MM.1S (cell line): Measurements from ENCODE around the gene GPSM3.

ENCODE experiments used
- DNase-seq: peaks from one replicate; pipeline ENCODE4 v3.0.0-alpha.2; 2015
- H2AFZ ChIP-seq: fragments of 300-600 bp; sonication (generic); 2 replicates; pipeline ENCODE4 v1.6.0; 2016; ENCODE audit warnings: antibody characterized with exemption, low read length
- H3F3A ChIP-seq: fragments of 300-600 bp; sonication (generic); 2 replicates; pipeline ENCODE4 v1.6.1; 2016; ENCODE audit warnings: mild to moderate bottlenecking, antibody characterized with exemption, low read length, moderate library complexity, mixed read lengths; ENCODE audit not compliant: insufficient read depth
- H3K27ac ChIP-seq: fragments of 300-600 bp; sonication (generic); 2 replicates; pipeline ENCODE4 v1.5.1; 2016; ENCODE audit warnings: mild to moderate bottlenecking, low read length
- H3K27me3 ChIP-seq: fragments of 300-600 bp; sonication (generic); replicated peaks from 2 replicates; pipeline ENCODE4 v1.6.0; 2016; ENCODE audit warnings: low read length; ENCODE audit not compliant: insufficient read depth
- H3K36me3 ChIP-seq: fragments of 300-600 bp; sonication (generic); replicated peaks from 2 replicates; pipeline ENCODE4 v1.6.1; 2016; ENCODE audit warnings: mild to moderate bottlenecking, low read length, mixed read lengths; ENCODE audit not compliant: insufficient read depth
- H3K4me1 ChIP-seq: fragments of 300-600 bp; sonication (generic); 2 replicates; pipeline ENCODE4 v1.6.1; 2016; ENCODE audit warnings: low read length, mixed read lengths
- H3K4me2 ChIP-seq: fragments of 300-600 bp; sonication (generic); 2 replicates; pipeline ENCODE4 v1.6.0; 2016; ENCODE audit warnings: low read depth, low read length
- H3K4me3 ChIP-seq: fragments of 300-600 bp; sonication (generic); 2 replicates; pipeline ENCODE4 v1.5.1; 2016; ENCODE audit warnings: low read length, mixed read lengths
- H3K79me2 ChIP-seq: fragments of 300-600 bp; sonication (generic); 2 replicates; pipeline ENCODE4 v1.6.1; 2016; ENCODE audit warnings: mixed run types, low read length, mixed read lengths
- H3K9ac ChIP-seq: fragments of 300-600 bp; sonication (generic); 2 replicates; pipeline ENCODE4 v1.6.1; 2016; ENCODE audit warnings: low read length, mixed read lengths
- H3K9me2 ChIP-seq: fragments of 300-600 bp; sonication (generic); replicated peaks from 2 replicates; pipeline ENCODE4 v1.6.1; 2016; ENCODE audit warnings: mild to moderate bottlenecking, low read length, mixed read lengths; ENCODE audit not compliant: insufficient read depth
- H3K9me3 ChIP-seq: fragments of 300-600 bp; sonication (generic); replicated peaks from 2 replicates; pipeline ENCODE4 v1.6.1; 2016; ENCODE audit warnings: mild to moderate bottlenecking, low read length, mixed read lengths; ENCODE audit not compliant: insufficient read depth
- H4K20me1 ChIP-seq: fragments of 300-600 bp; sonication (generic); 2 replicates; pipeline ENCODE4 v1.6.1; 2016; ENCODE audit warnings: mild to moderate bottlenecking, low read length, moderate library complexity, mixed read lengths; ENCODE audit not compliant: insufficient read depth
- CTCF ChIP-seq: fragments of 300-600 bp; sonication (generic); IDR thresholded peaks from 2 replicates; pipeline ENCODE4 v1.5.1; 2016; ENCODE audit warnings: antibody characterized with exemption, low read length, mixed read lengths
- EZH2 ChIP-seq: fragments of 300-600 bp; sonication (generic); optimal IDR thresholded peaks from 2 replicates; pipeline ENCODE3; 2017; ENCODE audit warnings: low read depth, mild to moderate bottlenecking, antibody characterized with exemption, low read length, mixed read lengths
- EZH2phosphoT487 ChIP-seq: fragments of 300-600 bp; sonication (generic); IDR thresholded peaks from 2 replicates; pipeline ENCODE4 v1.6.1; 2018; ENCODE audit warnings: antibody characterized with exemption, low read length

Gene GPSM3

GRCh38 chr6:32151863-32152768 lies 40.3 kb downstream of the GPSM3 start, which contains the start of gene PRRT1:
Gene PRRT1 (minus strand): TSS chr6:32151939. CDS start chr6:32151827, 112 bp downstream.
- DNase-seq = no peak
- Histone ChIP-seq H3K27me3 (peaks cover 68% of the 10 kb centered on the region), H3K9ac (no peak within 1 kb of the TSS), H4K20me1 (no peaks in the 10 kb centered on the region), H3F3A (no peaks in the 10 kb centered on the region), H2AFZ (no peak within 1 kb of the TSS), H3K4me3 (no peak within 1 kb of the TSS), H3K4me1 (0 out of 2 replicates have a peak, but pooled peaks cover 4% of the 10 kb centered on the region), H3K9me2 (no peaks in the 10 kb centered on the region), H3K36me3 (no peaks in the 10 kb centered on the region), H3K4me2 (no peak within 1 kb of the TSS), H3K79me2 (no peaks in the 10 kb centered on the region), H3K9me3 (no peaks in the 10 kb centered on the region), H3K27ac (no peak within 1 kb of the TSS)
- no peak for TF ChIP-seq CTCF

- Histone ChIP-seq H4K20me1 (no peaks in the 10 kb centered on the region), H3K9ac (no peak overlapping the region), H3K9me3 (no peaks in the 10 kb centered on the region), H3K4me3 (no peak overlapping the region), H3K4me1 (0 out of 2 replicates have a peak, but pooled peaks cover 4% of the 10 kb centered on the region), H3K27ac (no peak overlapping the region), H3K27me3 (peaks cover 76% of the 10 kb centered on the region), H3K9me2 (no peaks in the 10 kb centered on the region), H3K36me3 (no peaks in the 10 kb centered on the region), H3K4me2 (no peak overlapping the region), H2AFZ (no peak overlapping the region), H3K79me2 (no peaks in the 10 kb centered on the region), H3F3A (no peaks in the 10 kb centered on the region)
- DNase-seq = no peak
- no peak for TF ChIP-seq CTCF
- TF ChIP-seq EZH2 = no peak
- TF ChIP-seq EZH2phosphoT487 = no peak
Measured at GRCh38 chr6:32151181-32151862, 41.1 kb downstream of the GPSM3 start.

GRCh38 chr6:32149932-32150870 lies 42.2 kb downstream of the GPSM3 start:
- Histone ChIP-seq H3K27ac (no peak overlapping the region), H3K9ac (no peak overlapping the region), H2AFZ (no peak overlapping the region), H3K27me3 (peaks cover 86% of the 10 kb centered on the region), H3K79me2 (no peaks in the 10 kb centered on the region), H3F3A (no peaks in the 10 kb centered on the region), H3K9me2 (no peaks in the 10 kb centered on the region), H3K4me1 (0 out of 2 replicates have a peak, but pooled peaks cover 3% of the 10 kb centered on the region), H3K36me3 (no peaks in the 10 kb centered on the region), H3K4me3 (no peak overlapping the region), H3K9me3 (no peaks in the 10 kb centered on the region), H4K20me1 (no peaks in the 10 kb centered on the region), H3K4me2 (no peak overlapping the region)
- TF ChIP-seq EZH2 = no peak
- no peak for TF ChIP-seq CTCF
- TF ChIP-seq EZH2phosphoT487 = no peak
- DNase-seq = no peak
